Mesothelial cell of epicardium (in vitro differentiated cells): ENCODE results near the gene TAX1BP1. TPM values are rescaled to one million over a fixed set of nuclear protein-coding genes. Genes with fewer than 3 reads are reported as not detected.

ENCODE experiments used
- DNase-seq, 2 experiments: peaks; one replicate each; pipeline ENCODE4 v3.0.0; 2021; ENCODE audit warnings: low spot score in 2 of 2; ENCODE audit not compliant: unreplicated experiment in 2 of 2
- H3K27ac Mint-ChIP-seq: 2 replicates; pipeline ENCODE4 v1.8.0; 2021; ENCODE audit warnings: mixed read lengths
- H3K27me3 Mint-ChIP-seq: 2 replicates; pipeline ENCODE4 v1.8.0; 2021; ENCODE audit warnings: low read depth, mixed read lengths
- H3K36me3 Mint-ChIP-seq: 2 replicates; pipeline ENCODE4 v1.8.0; 2021; ENCODE audit warnings: mixed read lengths
- H3K4me1 Mint-ChIP-seq: 2 replicates; pipeline ENCODE4 v1.8.0; 2021; ENCODE audit warnings: mixed read lengths
- H3K4me3 Mint-ChIP-seq: 2 replicates; pipeline ENCODE4 v1.8.0; 2021; ENCODE audit warnings: mild to moderate bottlenecking, moderate library complexity, mixed read lengths
- H3K9me3 Mint-ChIP-seq: 2 replicates; pipeline ENCODE4 v1.8.0; 2021; ENCODE audit warnings: mixed read lengths
- total RNA-seq: library from RNA; stranded (reverse); gene quantifications from 3 replicates; pipeline ENCODE4 v1.2.1, GENCODE V29; 2021
- TF ChIP-seq, protein P1 (sequence below): fragments of 200-600 bp; sonication (generic); IDR thresholded peaks from one replicate; pipeline ENCODE4 v1.5.0; 2021; ENCODE audit warnings: antibody characterized with exemption; ENCODE audit not compliant: unreplicated experiment

Gene TAX1BP1
- total RNA-seq, 1 donor from 2014 or later: 89.8 TPM

DNA sequence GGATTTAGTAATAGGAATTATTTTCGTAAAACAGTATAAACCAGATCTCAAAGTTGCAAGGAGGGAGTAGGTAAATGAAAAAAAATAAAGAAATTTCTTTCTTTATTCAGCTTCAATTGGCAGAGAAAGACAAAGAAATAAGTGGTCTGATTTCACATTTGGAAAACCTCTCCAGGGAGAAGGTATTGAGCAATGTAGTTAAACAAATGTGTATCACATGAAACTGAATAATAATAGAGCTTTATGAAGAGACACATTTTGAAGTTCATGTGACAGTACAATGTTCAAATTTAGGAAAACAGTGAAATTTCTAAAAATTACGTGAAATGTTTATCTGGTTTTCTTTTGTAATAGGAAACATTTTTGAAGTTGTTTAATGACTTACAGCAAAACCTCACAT, 63.0 kb downstream of the TAX1BP1 start:
- peaks cover 25% of the 10 kb centered on the region for H3K36me3 Mint-ChIP-seq
- no peak for DNase-seq
- H3K4me3 Mint-ChIP-seq: no peak overlapping the region
- TF ChIP-seq, protein P1, sequence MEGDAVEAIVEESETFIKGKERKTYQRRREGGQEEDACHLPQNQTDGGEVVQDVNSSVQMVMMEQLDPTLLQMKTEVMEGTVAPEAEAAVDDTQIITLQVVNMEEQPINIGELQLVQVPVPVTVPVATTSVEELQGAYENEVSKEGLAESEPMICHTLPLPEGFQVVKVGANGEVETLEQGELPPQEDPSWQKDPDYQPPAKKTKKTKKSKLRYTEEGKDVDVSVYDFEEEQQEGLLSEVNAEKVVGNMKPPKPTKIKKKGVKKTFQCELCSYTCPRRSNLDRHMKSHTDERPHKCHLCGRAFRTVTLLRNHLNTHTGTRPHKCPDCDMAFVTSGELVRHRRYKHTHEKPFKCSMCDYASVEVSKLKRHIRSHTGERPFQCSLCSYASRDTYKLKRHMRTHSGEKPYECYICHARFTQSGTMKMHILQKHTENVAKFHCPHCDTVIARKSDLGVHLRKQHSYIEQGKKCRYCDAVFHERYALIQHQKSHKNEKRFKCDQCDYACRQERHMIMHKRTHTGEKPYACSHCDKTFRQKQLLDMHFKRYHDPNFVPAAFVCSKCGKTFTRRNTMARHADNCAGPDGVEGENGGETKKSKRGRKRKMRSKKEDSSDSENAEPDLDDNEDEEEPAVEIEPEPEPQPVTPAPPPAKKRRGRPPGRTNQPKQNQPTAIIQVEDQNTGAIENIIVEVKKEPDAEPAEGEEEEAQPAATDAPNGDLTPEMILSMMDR: no peak
- no peaks in the 10 kb centered on the region for H3K9me3 Mint-ChIP-seq
- H3K4me1 Mint-ChIP-seq: no peaks in the 10 kb centered on the region
- no peak overlapping the region for H3K27ac Mint-ChIP-seq
- H3K27me3 Mint-ChIP-seq: no peaks in the 10 kb centered on the region

DNA sequence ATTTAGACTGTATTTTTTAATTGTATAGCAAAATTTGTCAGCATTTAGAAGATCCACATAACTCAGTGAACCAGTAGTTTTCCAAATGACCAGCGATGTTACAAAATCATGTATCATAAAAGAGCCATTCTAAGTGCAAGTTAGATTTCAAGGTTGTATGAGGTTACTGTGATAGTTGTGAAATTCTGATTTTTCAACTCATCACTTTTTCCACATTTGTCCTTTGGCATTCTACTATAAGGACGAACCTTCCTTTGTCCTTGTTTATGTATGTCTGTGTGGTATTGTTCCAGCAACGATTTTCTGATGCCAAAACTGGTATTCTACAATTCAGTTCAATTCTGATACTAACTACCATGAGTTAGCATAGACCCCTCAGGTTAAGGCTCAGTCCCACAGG, 64.2 kb downstream of the TAX1BP1 start:
- TF ChIP-seq, protein P1: no peak
- Mint-ChIP-seq H3K27ac (no peak overlapping the region), H3K4me3 (no peak overlapping the region), H3K4me1 (no peaks in the 10 kb centered on the region), H3K36me3 (peaks cover 16% of the 10 kb centered on the region), H3K9me3 (no peaks in the 10 kb centered on the region), H3K27me3 (no peaks in the 10 kb centered on the region)
- DNase-seq: no peak

DNA sequence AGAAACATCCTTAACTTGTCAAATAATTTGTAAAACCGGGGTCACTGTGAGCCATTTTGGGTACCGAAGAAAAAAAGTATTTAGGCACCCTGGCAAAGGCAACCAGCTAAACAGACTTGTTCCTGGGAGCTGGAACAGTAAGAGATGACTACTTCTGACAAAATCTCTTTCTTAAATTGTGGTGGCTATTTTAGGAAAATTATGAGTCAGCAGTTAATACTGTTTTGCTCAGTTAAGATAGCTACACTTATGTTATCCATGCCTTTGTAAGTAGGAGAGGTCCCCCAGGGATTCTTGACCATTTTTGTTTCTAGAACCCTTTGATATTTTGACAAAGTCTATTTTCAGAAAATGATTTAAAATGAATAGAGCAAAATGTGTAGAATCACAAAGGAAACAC, 68.7 kb downstream of the TAX1BP1 start:
- H3K4me1 Mint-ChIP-seq: no peaks in the 10 kb centered on the region
- H3K27ac Mint-ChIP-seq: no peak overlapping the region
- peaks cover 4% of the 10 kb centered on the region for H3K9me3 Mint-ChIP-seq

DNA sequence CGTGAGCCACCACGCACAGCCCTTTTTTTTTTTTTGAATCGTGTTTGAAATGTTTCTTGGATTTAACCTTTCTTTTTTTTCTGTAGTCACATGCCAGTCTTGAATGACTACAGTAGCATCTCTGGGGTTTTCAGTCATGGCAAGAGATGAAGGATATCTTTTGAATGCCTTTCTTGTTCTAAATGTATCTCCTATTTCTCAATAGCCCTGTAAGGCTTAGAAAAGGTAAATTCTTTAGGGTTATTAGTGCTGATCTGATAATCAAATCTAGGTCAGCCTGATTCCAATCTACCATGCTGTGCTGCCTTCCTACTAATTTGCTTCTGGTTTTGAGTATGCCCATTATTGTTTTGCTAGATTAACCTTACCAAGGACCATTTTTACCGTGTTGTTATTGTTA, 70.2 kb downstream of the TAX1BP1 start:
- TF ChIP-seq, protein P1: no peak
- Mint-ChIP-seq H3K36me3 (peaks cover 30% of the 10 kb centered on the region), H3K27me3 (no peaks in the 10 kb centered on the region), H3K4me1 (no peaks in the 10 kb centered on the region), H3K4me3 (no peak overlapping the region), H3K9me3 (peaks cover 8% of the 10 kb centered on the region), H3K27ac (no peak overlapping the region)
- no peak for DNase-seq

More for the DNA sequence above, 68.7 kb downstream of the TAX1BP1 start:
- no peak for DNase-seq
- peaks cover 24% of the 10 kb centered on the region for H3K36me3 Mint-ChIP-seq
- TF ChIP-seq, protein P1: no peak
- no peak overlapping the region for H3K4me3 Mint-ChIP-seq
- no peaks in the 10 kb centered on the region for H3K27me3 Mint-ChIP-seq

DNA sequence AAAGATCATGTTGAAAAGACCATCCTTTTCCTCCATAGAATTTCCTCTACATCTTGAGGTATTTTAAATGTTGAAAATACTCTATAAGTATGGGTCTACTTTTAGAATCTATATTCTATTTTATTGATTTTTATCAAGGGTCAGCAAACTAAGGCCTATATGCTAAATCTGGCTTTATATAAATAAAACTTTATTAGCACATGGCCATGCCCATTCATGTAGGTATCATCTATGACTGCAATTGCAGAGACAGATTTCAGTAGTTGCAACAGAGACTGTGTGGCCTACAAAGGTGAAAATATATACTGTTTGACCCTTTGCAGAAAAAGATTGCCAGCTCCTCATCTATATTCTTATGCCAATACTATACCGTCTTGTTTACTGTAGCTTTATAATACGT, 72.7 kb downstream of the TAX1BP1 start:
- Mint-ChIP-seq H3K4me1 (no peaks in the 10 kb centered on the region), H3K27me3 (no peaks in the 10 kb centered on the region), H3K9me3 (peaks cover 8% of the 10 kb centered on the region), H3K36me3 (peaks cover 38% of the 10 kb centered on the region), H3K27ac (no peak overlapping the region), H3K4me3 (no peak overlapping the region)
- TF ChIP-seq, protein P1: no peak
- DNase-seq: no peak

DNA sequence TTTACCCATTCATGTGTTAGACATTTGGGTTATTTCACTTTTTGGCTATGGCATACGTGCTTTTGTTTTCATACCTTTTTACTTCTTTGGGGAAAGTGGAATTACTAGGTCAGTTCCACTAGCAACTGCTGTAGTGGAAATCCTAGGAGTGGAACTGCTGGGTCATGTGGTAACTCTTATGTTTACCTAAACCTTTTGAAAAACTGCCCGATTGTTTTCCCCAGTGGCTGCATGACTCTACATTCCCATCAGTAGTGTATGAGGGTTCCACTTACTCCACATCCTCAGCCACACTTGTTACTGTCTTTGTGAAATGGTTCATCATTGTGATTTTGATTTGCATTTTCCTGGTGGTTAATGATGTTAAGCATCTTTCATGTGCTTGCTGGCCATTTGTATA, 82.3 kb downstream of the TAX1BP1 start:
- no peaks in the 10 kb centered on the region for H3K27me3 Mint-ChIP-seq
- peaks cover 21% of the 10 kb centered on the region for H3K36me3 Mint-ChIP-seq
- TF ChIP-seq, protein P1: no peak
- H3K27ac Mint-ChIP-seq: no peak overlapping the region
- no peak for DNase-seq
- peaks cover 7% of the 10 kb centered on the region for H3K4me1 Mint-ChIP-seq
- no peaks in the 10 kb centered on the region for H3K9me3 Mint-ChIP-seq
- no peak overlapping the region for H3K4me3 Mint-ChIP-seq
